Measurements from ENCODE around the gene FOSB.
"Not testable (repeated sequence)": the region's sequence is repeated elsewhere in the genome, so short reads cannot be mapped to it uniquely, and the experiment has no call there.

Gene FOSB

DNA sequence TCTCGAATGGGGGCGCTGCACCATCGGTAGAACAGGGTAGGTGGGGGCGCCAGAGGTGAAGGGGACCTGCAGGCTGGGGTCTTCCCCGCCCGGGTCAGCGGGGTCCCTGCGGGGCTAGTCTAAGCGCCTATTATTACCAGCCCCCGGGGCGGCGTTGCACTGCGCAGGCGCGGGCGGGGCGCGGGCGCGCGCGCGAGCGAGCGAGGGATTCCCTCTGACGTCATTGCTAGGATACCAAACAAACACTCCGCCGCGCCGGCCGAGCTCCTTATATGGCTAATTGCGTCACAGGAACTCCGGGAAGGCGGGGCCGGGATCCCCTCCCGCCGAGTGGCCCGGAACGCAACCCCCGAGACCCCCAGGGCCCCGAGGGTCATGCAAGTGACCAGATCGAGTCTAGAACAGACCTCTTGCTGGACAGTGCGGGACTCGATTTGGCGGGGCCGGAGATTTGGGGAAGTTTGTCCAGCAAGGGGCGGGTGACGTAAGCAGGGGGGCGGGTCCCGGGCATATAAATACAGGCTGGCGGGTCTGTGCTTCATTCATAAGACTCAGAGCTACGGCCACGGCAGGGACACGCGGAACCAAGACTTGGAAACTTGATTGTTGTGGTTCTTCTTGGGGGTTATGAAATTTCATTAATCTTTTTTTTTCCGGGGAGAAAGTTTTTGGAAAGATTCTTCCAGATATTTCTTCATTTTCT, at the start of gene FOSB:
Gene FOSB, plus strand, starts transcription at position 541 of the 703 bp plus-strand sequence. CDS start 591 bp downstream, outside the sequence.
- DNase-seq (ENCODE audit: low read depth in 2 of 2): peak; percentile 85

- no peak for DNase-seq (ENCODE audit: low read depth in 2 of 2)
Observed at GRCh38 chr19:45418802-45419201, 49.0 kb upstream of the FOSB start.

DNA sequence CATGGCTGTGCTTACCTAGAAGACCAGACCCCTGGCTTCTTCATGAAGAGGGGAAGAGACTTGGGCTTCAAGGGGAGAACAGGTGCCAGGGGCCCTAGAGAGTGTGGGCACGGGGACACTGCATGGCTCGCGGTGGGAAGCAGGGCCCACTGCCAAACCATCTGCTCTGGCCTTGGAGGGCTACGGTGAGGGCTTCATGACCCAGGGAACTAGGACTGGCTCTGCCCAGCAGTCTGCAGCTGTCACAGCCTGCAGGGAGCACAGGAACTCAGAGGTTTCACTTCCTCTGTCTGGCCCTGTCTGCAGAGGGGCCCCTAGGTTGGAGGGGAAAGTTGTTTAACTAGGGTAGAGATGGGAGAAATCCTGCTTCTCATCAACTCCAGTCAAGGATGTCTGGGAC, 48.4 kb upstream of the FOSB start:
- DNase-seq (ENCODE audit: low read depth in 2 of 2): no peak

GRCh38 chr19:45419895-45420294, 47.9 kb upstream of the FOSB start:
- no peak for DNase-seq (ENCODE audit: low read depth in 2 of 2)

DNA sequence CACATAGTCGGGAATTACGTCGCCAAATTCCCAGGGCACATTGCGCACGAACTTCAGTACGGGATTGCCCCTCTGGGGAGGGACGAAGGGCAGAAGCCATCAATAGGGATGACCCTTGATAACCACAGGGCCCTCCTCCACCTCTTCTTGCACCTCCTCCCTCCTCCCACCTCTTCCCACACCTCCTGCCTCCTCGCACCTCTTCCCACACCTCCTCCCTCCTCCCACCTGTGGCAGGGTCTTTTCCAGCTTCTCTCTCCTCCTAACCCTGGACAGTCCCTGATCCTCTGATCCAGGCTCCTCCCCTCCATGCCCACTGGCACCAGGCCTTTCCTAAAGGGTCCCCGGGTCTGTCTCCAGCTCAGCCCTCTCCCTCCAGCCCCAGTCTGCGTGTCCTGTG, 47.4 kb upstream of the FOSB start:
- no peak for DNase-seq (ENCODE audit: low read depth in 2 of 2)

DNA sequence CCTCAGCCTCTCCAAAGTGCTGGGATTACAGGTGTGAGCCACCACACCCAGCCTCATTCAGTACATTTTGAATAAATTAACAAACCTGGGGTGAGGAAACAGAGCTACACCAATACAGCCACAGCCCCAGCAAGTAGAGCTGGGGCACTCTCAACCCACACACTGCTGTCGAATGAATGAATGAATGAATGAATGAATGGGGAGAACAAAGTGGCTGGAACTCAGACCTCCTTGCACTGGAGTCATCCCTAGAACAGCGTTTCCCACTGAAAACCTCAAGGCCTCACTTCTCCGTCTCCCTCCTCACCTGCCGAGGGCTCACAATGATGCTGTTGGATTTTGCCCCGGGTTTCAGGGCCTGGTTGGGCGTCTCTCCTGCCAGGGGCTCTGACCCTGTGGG, 46.9 kb upstream of the FOSB start:
- DNase-seq (ENCODE audit: low read depth in 2 of 2): no peak

DNA sequence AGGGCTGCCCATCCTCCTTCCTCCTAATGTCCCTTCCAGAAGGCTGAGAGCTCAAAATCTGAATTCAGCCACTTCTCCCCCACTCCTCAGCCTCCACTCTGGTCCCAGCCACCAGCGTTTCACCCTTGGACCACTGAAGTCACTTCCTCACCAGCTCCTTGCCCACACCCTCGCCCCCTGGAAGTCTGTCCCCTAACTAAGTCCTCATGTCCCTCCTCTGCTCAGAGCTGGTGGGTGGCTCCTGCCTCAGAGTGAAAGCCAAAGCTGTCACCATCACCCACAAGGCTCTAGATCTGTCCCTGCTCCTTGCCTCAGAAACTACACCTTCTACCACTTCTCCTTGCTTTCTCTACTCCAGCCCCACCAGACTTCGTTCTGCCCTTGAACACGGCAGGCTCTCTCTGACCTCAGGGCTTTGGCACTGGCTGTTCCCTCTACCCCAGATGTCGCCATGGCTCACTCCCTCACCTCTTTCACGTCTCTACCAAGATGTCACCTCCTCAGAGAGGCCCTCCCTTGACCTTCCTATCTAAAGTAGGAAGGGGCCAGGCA, 45.8 kb upstream of the FOSB start:
- DNase-seq (ENCODE audit: low read depth in 2 of 2): no peak

DNA sequence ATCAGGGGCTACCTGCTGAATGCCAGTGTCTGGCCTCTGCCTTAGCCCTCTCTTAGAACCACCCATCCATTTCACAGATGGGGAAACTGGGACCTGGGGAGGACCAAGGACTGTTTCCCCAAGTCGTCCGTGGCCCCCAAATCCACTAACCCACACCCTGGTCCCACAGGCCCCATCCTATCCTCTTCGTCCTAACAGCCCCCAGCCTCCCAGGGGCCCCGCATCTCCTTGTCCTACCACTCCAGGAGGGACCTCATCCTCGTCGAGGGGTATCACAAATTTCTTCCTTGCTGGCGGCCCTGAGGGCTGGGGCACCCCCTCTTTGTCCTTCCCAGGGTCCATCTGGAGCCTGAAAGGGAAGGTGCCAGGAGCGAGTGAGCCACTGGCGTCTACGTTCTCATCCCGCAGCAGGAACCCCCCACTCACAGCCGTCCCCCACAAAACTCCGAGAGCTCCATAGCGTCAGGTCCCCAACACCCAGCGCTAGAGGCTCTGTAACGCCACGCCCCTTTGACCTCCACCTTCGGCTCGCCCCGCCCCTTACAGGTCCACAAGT, 44.7 kb upstream of the FOSB start:
- no peak for DNase-seq (ENCODE audit: low read depth in 2 of 2)

GRCh38 chr19:45423589-45424190, 44.1 kb upstream of the FOSB start, which contains the start of gene ERCC1:
ERCC1 (minus strand) TSS chr19:45423917; CDS start chr19:45423374, 543 bp downstream.
- peak; percentile 84 to 86 for DNase-seq (ENCODE audit: low read depth in 2 of 2)

DNA sequence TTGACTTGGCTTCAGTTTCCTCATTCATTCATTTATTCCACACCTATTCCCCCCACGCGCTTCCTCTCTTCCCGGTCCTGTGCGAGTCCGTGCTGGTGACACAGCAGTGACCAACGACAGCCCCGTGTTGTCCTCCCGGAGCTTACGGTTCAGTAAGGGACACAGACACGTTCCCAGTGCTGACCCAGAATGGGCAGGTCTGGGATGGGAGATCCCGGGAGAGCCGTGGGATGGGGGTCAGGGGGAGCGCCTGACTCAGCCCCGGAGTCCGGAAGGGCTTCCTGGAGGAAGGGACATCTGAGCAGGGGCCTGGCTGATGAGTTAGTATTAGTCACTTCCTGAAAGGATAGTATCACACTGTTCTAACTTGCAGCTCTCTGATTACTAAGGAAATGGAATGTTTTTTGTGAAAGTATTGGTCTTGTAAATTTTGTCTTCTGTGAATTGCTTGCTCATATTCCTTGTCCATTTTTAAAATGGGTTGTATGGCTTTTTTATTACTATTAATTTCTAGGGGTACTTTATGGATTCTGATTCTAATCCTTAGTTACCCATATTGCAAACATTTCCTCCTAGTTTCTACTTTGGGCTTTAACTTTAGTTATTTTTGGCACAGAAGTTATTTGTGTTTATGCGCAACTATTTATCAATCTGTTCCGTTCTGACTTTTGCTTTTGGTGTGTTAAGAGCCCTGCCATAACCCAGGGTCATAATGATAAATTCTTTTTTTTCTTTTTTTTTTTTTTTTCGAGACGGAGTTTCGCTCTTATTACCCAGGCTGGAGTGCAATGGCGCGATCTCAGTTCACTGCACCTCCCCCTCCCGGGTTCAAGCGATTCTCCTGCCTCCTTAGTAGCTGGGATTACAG, 43.4 kb upstream of the FOSB start:
- peak; percentile 35 to 37 for DNase-seq (ENCODE audit: low read depth in 2 of 2)

DNA sequence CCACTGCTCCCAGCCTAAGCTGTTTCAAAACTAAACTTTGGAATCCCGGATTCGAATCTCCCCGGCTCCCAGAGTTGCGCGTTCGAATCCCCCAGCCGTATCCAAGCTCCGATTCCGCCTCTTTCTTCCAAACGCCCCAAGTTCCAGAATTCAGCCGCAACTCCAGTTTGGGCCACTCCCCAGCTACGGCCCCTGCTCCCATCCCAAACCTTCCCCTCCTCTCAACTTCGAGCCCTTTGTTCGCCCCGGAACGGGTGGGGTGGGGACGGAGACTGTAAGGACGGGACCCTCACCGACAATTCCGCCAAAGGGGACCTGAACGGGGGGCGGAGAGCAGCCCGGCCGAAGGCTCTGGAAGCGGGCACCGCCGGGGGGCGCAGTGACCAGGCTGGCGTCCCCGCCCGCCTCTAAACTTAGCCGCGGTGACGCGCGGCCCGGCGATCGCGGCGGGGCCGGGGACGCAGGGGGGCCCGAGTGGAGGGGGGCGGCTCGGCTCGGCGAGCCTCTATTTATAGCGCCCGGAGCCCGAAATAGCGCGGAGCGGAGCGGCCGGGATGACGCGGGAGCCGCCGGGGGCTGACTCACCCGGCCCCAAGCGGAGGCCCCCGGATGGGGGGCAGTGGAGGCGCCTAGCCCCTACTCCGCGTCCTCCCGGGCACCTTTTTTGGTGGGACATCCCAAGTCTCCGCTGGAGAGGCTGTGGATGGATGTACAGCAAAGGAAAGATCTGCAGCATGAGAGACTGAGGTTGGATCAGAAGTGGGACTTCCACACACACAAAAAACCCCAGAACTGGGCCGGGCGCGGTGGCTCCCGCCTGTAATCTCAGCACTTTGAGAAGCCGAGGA, 39.2 kb upstream of the FOSB start:
- DNase-seq (ENCODE audit: low read depth in 2 of 2): no peak

- DNase-seq (ENCODE audit: low read depth in 2 of 2): not testable (repeated sequence)
Observed at GRCh38 chr19:45429896-45430295, 37.9 kb upstream of the FOSB start.

- not testable (repeated sequence) for DNase-seq (ENCODE audit: low read depth in 2 of 2)
Observed at GRCh38 chr19:45431008-45431407, 36.8 kb upstream of the FOSB start.

GRCh38 chr19:45432543-45432942, 35.3 kb upstream of the FOSB start:
- DNase-seq (ENCODE audit: low read depth in 2 of 2): not testable (repeated sequence)

GRCh38 chr19:45437328-45437727, 30.5 kb upstream of the FOSB start:
- no peak for DNase-seq (ENCODE audit: low read depth in 2 of 2)

DNA sequence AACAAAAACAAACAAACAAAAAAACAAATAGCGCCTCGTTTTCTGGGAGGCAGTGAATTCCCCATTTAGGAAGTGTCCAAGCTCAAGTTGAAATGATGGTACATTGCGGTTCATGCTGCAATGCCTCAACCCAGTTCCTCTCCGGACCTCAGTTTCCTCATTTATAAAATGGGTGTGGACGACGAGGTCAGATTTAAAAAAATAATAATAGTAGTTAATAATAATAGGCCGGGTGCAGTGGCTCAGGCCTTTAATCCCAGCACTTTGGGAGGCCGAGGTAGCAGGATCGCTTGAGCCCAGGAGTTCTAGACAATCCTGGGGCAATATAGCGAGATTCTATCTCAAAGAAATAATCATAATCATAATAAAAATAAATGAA, 28.6 kb upstream of the FOSB start:
- no peak for DNase-seq (ENCODE audit: low read depth in 2 of 2)

DNA sequence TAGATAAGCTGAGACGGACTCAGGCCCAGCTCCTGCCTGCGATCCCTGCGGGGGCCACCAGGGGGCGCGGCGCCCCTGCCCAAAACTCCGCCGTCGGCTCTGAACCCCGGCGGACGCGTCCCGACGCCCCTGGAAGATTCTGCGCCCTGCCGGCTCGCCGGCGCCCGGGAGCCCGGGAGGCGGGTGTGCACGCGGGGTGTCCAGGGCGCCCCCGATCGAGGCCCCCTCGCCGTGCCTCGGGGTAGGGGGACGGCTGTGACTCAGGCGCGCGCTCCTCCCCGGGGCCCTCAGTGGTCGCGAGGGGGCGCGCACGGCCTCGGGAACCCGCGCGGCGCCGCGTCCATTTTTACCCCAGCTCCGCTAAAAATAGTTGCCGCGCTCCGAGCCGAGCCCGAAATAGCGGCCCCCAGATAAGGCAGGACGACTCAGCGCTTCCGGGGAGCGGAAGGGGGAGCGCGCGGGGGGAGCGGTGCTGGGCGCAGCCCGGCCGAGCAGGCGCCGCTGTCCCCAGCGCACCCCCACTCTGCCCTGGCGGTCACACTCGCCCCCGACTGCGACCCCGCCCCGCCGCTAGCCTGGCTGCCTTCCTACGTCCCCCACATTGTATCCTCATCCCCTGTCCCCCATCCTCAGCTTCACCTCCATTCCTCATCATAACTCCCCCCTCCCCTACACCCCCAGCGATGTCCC, 28.1 kb upstream of the FOSB start:
- peak; percentile 74 to 77 for DNase-seq (ENCODE audit: low read depth in 2 of 2)

DNA sequence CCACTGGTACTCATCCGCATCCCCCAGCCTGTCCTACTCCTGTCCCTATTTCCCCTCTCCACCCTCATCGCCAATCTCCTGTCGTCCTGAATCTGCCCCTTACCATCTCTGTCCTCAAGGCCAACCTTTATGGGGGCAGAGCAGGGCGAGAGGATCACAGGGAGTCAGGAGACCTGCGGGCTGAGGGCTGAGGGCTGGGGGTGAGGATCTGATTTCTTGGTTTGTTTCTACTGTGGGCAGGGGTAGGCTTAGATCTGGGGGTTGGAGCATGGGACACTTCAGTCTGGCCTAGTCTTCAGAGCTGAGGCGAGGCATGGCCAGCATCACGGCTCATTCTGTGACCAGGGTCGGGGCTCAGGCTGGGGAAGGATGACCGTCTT, 27.5 kb upstream of the FOSB start:
- DNase-seq (ENCODE audit: low read depth in 2 of 2): no peak

GRCh38 chr19:45440873-45441654, 26.7 kb upstream of the FOSB start:
- no peak for DNase-seq (ENCODE audit: low read depth in 2 of 2)

DNA sequence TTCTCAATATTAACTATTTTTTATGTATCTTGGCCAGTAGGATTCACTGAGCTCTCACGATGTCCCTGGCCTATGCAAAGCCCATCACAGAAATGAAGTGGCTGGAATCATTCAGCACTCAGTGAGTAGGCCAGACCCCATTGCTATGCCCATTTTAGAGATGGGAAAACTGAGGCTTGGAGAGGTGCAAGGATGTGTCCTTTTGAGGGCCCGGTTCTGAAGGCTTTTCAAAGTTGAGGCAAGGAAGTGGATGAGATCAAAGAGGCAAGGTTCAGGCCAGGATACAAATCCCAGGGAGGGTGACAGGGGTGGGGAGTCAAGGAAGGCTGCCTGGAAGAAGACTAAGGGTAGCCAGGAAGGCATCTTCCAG, 25.4 kb upstream of the FOSB start:
- no peak for DNase-seq (ENCODE audit: low read depth in 2 of 2)

Measured in stimulated activated CD8-positive, alpha-beta memory T cell treated with anti-CD3 and anti-CD28 coated beads, Interleukin-15, amount 100 ng/mL, for 48 hours (primary cell).